RPMI7951 (cell line): ENCODE data around the gene USP25. TPM values are rescaled to one million over a fixed set of nuclear protein-coding genes. Genes with fewer than 3 reads are reported as not detected.
"Not testable (repeated sequence)": the region's sequence is repeated elsewhere in the genome, so short reads cannot be mapped to it uniquely, and the experiment has no call there.

Experiments
- DNase-seq: peaks from one replicate; pipeline ENCODE4 v3.0.0-alpha.2; 2012; ENCODE audit warnings: low read depth
- total RNA-seq: library from RNA; depleted of rRNA; stranded (reverse); fragments of >200 nt; shearing (Covaris generic); gene quantifications from 2 replicates; pipeline ENCODE4 v1.2.3, GENCODE V29; 2014

USP25 gene
- total RNA-seq, 1 experiment from 2014 or later = 19.1 TPM

- DNase-seq = peak; percentile 9
Measured at GRCh38 chr21:15731243-15731613, 1.4 kb downstream of the USP25 start.

- DNase-seq = peak; percentile 62
Measured at GRCh38 chr21:15732290-15732995, 2.7 kb downstream of the USP25 start.

- DNase-seq = no peak
Measured at GRCh38 chr21:15732996-15733329, 3.2 kb downstream of the USP25 start.

- DNase-seq = no peak
Measured at GRCh38 chr21:15735409-15735808, 5.6 kb downstream of the USP25 start.

DNA sequence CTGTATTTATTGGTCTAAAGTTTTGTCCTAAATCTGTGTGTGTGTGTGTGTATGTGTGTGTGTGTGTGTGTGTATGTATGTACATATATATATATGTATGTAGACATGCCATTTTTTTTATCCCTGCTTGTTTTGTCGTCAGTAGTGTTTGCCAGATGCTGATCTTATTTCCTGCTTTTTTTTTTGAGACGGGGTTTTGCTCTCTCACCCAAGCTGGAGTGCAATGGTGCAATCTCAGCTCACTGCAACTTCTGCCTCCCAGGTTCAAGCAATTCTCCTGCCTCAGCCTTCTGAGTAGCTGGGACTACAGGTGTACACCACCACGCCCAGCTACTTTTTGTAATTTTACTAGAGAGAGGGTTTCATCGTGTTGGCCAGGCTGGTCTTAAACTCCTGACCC lies 6.1 kb downstream of the USP25 start:
- DNase-seq = peak; percentile 13

- DNase-seq = not testable (repeated sequence)
Measured at GRCh38 chr21:15738779-15739178, 9.0 kb downstream of the USP25 start.

- no peak for DNase-seq
Measured at GRCh38 chr21:15740383-15740782, 10.6 kb downstream of the USP25 start.

GRCh38 chr21:15741510-15741909 lies 11.7 kb downstream of the USP25 start:
- DNase-seq = peak; percentile 60

DNA sequence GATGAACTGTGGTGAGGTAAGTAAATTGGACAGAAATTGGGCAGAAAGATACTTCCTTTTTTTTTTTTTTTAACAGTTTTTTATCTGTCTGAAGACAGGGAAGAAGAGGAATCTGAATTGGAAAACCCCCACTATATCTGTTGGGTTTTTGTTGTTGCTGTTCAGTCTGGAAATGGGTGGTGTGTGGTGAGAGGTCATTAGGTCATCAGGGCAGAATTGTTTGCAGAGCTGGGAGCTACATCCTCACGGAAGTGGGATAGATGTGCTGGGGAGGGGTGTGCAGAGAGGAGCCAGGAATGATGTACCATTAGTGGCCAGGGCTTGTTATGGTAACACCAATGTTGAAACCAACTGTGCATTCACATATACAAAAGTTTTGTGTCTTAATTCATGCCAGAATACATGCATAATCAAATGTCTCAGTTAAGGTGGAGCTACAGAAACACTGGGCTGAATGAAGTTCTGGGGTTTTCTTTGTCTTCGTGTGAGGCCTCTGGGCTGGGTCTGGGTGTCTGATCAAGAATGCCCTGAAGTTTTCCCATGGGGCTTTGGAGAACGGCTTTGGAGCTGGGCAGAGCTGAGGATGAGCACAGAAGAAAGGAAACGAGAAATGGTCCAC lies 12.4 kb downstream of the USP25 start:
- DNase-seq = peak; percentile 28

DNA sequence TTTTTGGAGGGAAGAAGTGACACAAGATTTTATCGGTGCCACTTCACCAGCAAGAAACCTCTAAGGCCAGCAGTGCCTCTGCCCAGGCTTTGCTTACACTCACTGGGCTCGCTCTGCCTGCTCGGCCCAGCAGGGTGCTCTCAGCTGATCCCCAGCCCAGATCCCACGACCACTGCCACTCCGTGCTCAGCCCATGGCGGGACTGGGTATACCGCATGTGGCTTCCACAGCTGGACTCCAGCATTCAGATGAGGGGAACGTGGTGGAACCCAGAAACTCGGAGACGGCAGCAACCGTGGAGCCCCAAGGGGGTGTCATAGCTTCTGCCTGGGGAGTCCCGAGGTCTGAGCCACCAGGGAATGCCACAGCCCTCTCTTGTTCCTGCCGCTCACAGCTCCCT lies 12.9 kb downstream of the USP25 start:
- DNase-seq = no peak

GRCh38 chr21:15743593-15743992 lies 13.8 kb downstream of the USP25 start:
- DNase-seq = no peak

GRCh38 chr21:15744926-15745325 lies 15.1 kb downstream of the USP25 start:
- DNase-seq = no peak

- DNase-seq = no peak
Measured at GRCh38 chr21:15748586-15748985, 18.8 kb downstream of the USP25 start.

DNA sequence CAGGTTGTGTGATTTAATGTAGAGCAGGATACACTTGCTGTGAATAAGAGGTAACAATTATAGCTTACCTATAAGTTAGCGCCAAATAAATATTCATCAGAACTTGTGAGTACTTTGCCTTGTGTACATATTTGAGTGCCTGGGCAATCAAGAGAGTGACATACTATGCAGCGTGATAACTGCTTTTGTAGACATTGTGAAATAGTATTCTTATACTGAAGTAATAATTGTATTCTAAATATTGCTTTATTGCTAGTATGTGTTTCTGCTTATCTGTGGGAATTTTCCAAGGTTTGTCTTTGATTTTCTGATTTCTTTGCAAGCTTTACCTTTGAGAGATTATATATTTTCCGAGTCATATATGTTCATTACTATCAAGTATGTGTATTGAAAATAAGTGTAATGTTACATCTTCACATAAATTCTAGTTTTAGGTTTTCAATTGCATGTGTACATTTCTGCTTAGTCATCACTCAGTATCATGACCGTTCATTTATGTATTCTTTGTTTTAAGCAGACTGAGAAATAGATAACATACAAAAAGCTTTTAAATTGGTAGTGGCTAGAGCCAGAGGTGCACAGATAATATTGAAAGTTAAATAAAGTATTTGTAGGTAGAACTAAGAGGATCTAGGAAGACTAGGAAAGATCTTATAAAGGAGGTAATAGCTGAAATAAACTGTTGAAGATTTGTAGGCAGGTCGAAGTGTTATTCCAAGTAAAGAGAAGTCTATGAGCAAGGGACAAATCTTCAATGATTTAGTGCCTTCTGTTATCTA lies 19.5 kb downstream of the USP25 start:
- DNase-seq = no peak

GRCh38 chr21:15749861-15750159 lies 20.0 kb downstream of the USP25 start:
- no peak for DNase-seq

- no peak for DNase-seq
Measured at GRCh38 chr21:15751037-15751436, 21.3 kb downstream of the USP25 start.

- no peak for DNase-seq
Measured at GRCh38 chr21:15751546-15751945, 21.8 kb downstream of the USP25 start.

GRCh38 chr21:15752763-15753407 lies 23.1 kb downstream of the USP25 start:
- DNase-seq = no peak

DNA sequence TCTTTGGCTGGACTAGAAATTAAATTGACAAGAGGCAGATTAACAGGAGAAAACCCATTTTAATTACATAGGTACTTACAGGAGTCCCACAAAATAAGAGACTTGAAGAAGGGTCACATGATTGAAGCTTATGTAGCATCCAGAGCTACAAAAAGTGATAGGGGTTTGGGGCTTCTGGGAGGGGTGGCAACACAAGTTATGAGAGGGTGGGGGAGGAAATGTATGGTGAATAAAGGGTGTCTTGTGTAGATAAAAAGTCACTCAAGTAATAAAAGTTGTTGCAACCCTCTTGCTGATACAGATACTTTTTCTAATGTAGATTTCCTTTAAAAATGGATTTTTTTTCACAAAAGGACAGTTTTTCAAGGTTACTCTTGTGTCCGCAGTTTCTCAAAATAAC lies 24.0 kb downstream of the USP25 start:
- no peak for DNase-seq

DNA sequence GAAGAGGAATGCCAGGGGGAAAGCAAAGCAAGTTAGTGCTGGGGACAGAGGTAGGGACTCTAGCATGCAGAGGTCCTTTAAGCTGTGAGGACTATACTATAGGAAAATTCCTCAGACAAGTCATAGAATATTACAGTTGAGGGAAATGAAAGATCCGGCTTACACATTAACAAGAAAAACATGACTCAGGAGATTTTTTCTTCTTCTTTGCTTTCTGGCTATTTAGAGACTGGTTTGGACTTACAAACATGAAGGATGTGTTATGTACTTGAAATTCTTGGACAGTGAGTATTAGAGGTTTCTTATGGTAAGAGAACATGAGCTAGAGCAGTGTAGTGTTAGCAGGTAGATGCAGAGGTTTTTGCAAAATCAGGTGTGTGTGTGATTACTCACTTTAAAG lies 24.9 kb downstream of the USP25 start:
- DNase-seq = peak; percentile 37

DNA sequence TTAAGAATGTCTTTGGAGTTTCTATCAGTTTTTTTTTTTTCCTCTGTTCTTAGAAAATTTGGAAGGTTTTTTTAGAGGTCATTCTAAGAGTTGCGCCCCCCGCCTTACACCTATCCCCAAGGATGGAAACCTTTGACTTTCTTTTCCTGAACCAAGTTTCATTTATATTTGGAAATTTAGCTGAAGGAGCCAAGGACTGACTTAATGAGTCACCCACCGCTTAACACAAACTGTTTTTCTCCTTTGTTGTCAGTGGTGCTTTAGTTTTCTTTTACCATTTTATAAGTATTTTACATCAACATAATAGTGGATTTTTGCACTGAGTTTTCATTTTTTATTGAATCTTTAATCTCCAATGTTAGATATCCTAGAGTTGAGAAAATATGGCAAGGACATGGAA lies 25.3 kb downstream of the USP25 start:
- DNase-seq = no peak

DNA sequence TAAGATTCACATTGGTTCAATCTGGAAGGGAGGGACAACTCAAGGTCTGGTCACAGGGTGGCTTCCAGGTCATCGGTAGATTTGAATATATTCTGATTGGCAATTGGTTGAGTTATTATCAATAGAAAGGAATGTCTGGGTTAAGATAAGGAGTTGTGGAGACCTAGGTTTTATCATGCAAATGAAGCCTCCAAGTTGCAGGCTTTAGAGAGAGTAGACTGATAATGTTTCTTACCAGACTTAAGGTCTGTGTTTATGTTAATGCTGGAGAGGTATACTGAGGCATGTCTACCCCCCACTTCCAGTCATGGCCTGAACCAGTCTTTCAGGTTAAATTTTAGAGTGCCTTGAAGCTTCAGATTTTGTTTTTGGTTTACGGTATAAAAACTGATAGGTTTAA lies 29.7 kb downstream of the USP25 start:
- DNase-seq = no peak
